ENCODE measurements around the gene TSPAN14. TPM values are rescaled to one million over a fixed set of nuclear protein-coding genes. Genes with fewer than 3 reads are reported as not detected.

Gene TSPAN14
- total and polyA plus RNA-seq, 12 donors = 16.9 to 57.2 (median 27.6) TPM

GRCh38 chr10:80410122-80410521 lies 44.0 kb upstream of the TSPAN14 start:
- H3K4me3 ChIP-seq = peak overlapping the region in 4 of 10 donors; percentile 2 to 91 (median 84)
- intact Hi-C loops (cut with DNase I) = loop anchor here in 1 of 10 donors (5.0 kb wide), 1 partner anchor 42 kb away; the partner anchor contains the start of gene TSPAN14
- ATAC-seq = peak; percentile 21 to 70 (median 46)
- DNase-seq = peak in 1 of 2 donors; percentile 37
- no peaks in the 10 kb centered on the region for H3K36me3 ChIP-seq
- H3K9me3 ChIP-seq = no peaks in the 10 kb centered on the region
- 27 to 32% methylated on average over 2 of the region's 2 CpGs for WGBS, 2 donors
- TF ChIP-seq CTCF (IDR thresholded peaks at IDR 0.05) = no peak
- peaks cover 8 to 87% (median 70%) of the 10 kb centered on the region in 9 donors for H3K4me1 ChIP-seq
- H3K27ac ChIP-seq = peak overlapping the region in 9 of 10 donors; percentile 26 to 93 (median 75)
- peaks cover 0 to 9% (median 0%) of the 10 kb centered on the region in 7 donors for H3K27me3 ChIP-seq

- no peak for DNase-seq
- no peak for TF ChIP-seq CTCF (IDR thresholded peaks at IDR 0.05)
- H3K4me1 ChIP-seq = peaks cover 10 to 87% (median 75%) of the 10 kb centered on the region in 9 donors
- peaks cover 0 to 9% (median 0%) of the 10 kb centered on the region in 7 donors for H3K27me3 ChIP-seq
- peak overlapping the region in 9 of 10 donors; percentile 26 to 93 (median 75) for H3K27ac ChIP-seq
- no peaks in the 10 kb centered on the region for H3K9me3 ChIP-seq
- 54 to 55% methylated on average over 5 of the region's 5 CpGs for WGBS, 2 donors
- no peak for ATAC-seq
- peak overlapping the region in 3 of 10 donors; percentile 2 to 86 (median 83) for H3K4me3 ChIP-seq
- H3K36me3 ChIP-seq = no peaks in the 10 kb centered on the region
- intact Hi-C loops (cut with DNase I) = loop anchor here in 1 of 10 donors (5.0 kb wide), 1 partner anchor 42 kb away; the partner anchor contains the start of gene TSPAN14
These were observed 43.4 kb upstream of the TSPAN14 start for GRCh38 chr10:80410578-80411145.

- 53% methylated on average over 2 of the region's 2 CpGs for WGBS, 2 donors
- Histone ChIP-seq H3K4me1 (peaks cover 10 to 87% (median 81%) of the 10 kb centered on the region in 9 donors), H3K4me3 (peak overlapping the region in 1 of 10 donors; percentile 86), H3K36me3 (no peaks in the 10 kb centered on the region), H3K9me3 (no peaks in the 10 kb centered on the region), H3K27ac (peak overlapping the region in 6 of 10 donors; percentile 15 to 93 (median 72)), H3K27me3 (peaks cover 0 to 9% (median 0%) of the 10 kb centered on the region in 7 donors)
- intact Hi-C loops (cut with DNase I) = loop anchor here in 1 of 10 donors (5.0 kb wide), 1 partner anchor 41 kb away; the partner anchor contains the start of gene TSPAN14
- DNase-seq = peak in 1 of 2 donors; percentile 56
- ATAC-seq = no peak
- no peak for TF ChIP-seq CTCF (IDR thresholded peaks at IDR 0.05)
These were observed 42.8 kb upstream of the TSPAN14 start for GRCh38 chr10:80411267-80411668.

- DNase-seq = no peak
- intact Hi-C loops (cut with DNase I) = loop anchor here in 1 of 10 donors (5.0 kb wide), 1 partner anchor 41 kb away; the partner anchor contains the start of gene TSPAN14
- ATAC-seq = no peak
- H3K9me3 ChIP-seq = no peaks in the 10 kb centered on the region
- WGBS, 2 donors = 82 to 100% methylated on average over 1 of the region's 1 CpG
- H3K36me3 ChIP-seq = no peaks in the 10 kb centered on the region
- no peak for TF ChIP-seq CTCF (IDR thresholded peaks at IDR 0.05)
- H3K4me3 ChIP-seq = no peak overlapping the region
- H3K27me3 ChIP-seq = peaks cover 0 to 9% (median 0%) of the 10 kb centered on the region in 7 donors
- peaks cover 10 to 90% (median 85%) of the 10 kb centered on the region in 9 donors for H3K4me1 ChIP-seq
- H3K27ac ChIP-seq = peak overlapping the region in 6 of 10 donors; percentile 15 to 88 (median 56)
These were observed 42.4 kb upstream of the TSPAN14 start for GRCh38 chr10:80411681-80412220.

All from heart right ventricle (tissue), 16 donors.